H1 (cell line): Measurements from ENCODE around the gene UBL4A. TPM values are rescaled to one million over a fixed set of nuclear protein-coding genes. Genes with fewer than 3 reads are reported as not detected.

ENCODE experiments used
- CHD2 ChIP-seq: IDR thresholded peaks from 2 replicates; pipeline ENCODE4 v1.6.1; 2012; ENCODE audit warnings: low read length, improper control_type of control experiment
- CHD7 ChIP-seq: fragments of 300-600 bp; sonication (generic); IDR thresholded peaks from 2 replicates; pipeline ENCODE4 v1.7.1; 2012; ENCODE audit warnings: low read length, moderate library complexity, mild to moderate bottlenecking, inconsistent platforms; ENCODE audit not compliant: insufficient replicate concordance
- CTCF ChIP-seq, 3 experiments: IDR thresholded peaks; 1 replicate in 2 of 3; 2 replicates in 1 of 3; pipeline versions ENCODE4 v1.5.1 to v1.6.1; 2011; ENCODE audit warnings: low read length in 3 of 3, mild to moderate bottlenecking in 3 of 3, inconsistent platforms in 2 of 3, low read depth in 1 of 3, moderate library complexity in 1 of 3; ENCODE audit not compliant: insufficient read depth in 1 of 3; ENCODE audit errors: control extremely low read depth in 1 of 3
- MAFK ChIP-seq: IDR thresholded peaks from 2 replicates; pipeline ENCODE4 v1.6.1; 2012; ENCODE audit warnings: low read depth, mild to moderate bottlenecking, improper control_type of control experiment, low read length
- POLR2AphosphoS5 ChIP-seq: IDR thresholded peaks from 2 replicates; pipeline ENCODE4 v1.6.1; 2011; ENCODE audit warnings: low read depth, low read length
- SIN3A ChIP-seq, 2 experiments: IDR thresholded peaks in 1 of 2; conservative IDR thresholded peaks in 1 of 2; 2 replicates each; pipeline ENCODE4 v1.6.1; 2011 to 2012; ENCODE audit warnings: low read length in 2 of 2, improper control_type of control experiment in 1 of 2, low read depth in 1 of 2, mild to moderate bottlenecking in 1 of 2
- polyA plus RNA-seq, 7 experiments: library from polyadenylated mRNA; depleted of rRNA in 3 of 7; stranded (reverse) in 5 of 7; unstranded in 2 of 7; fragments of >200 nt in 5 of 7; fragments of 200-250 nt in 2 of 7; gene quantifications; 1 replicate in 5 of 7; 2 replicates in 1 of 7; 4 replicates in 1 of 7; pipeline versions ENCODE4 v1.2.1 to v1.2.3, GENCODE V29; 2011 to 2013; ENCODE audit warnings: missing spikeins in 2 of 7, mixed read lengths in 2 of 7
- total RNA-seq: library from RNA; stranded (reverse); fragmentation: NEBNext Ultra II Directional; extraction: Animal tissue kit (Norgen Biotek cat#: 25700); gene quantifications from 2 replicates; pipeline ENCODE4 v1.2.1, GENCODE V29; 2021

UBL4A gene
- total and polyA plus RNA-seq, 2 of the 8 experiments (the other 6 are each of a cell fraction or from before 2014, with no cell fraction given): 23.1 to 31.7 TPM

- no peak for TF ChIP-seq CTCF (IDR thresholded peaks at IDR 0.05; ENCODE audit: control extremely low read depth in 1 of 3, insufficient read depth in 1 of 3, low read depth in 1 of 3, low read length in 3 of 3)
- TF ChIP-seq MAFK: no peak
- TF ChIP-seq SIN3A (conservative IDR thresholded peaks at IDR 0.05 in 1 of 2, IDR thresholded peaks at IDR 0.05 in 1 of 2; ENCODE audit: low read depth in 1 of 2, low read length in 2 of 2): no peak
- no peak for TF ChIP-seq CHD7
- no peak for TF ChIP-seq CHD2
- TF ChIP-seq POLR2AphosphoS5: no peak
Observed at GRCh38 chrX:154458116-154458953, 28.1 kb downstream of the UBL4A start, which contains the start of gene PLXNA3 (continued).
